IPS-11a (cell line): ENCODE data around the gene AANAT.
A peak's percentile ranks its signal among the peaks of the same experiment; 100 is the strongest.

ENCODE experiments used
- H3K4me3 ChIP-seq: one replicate; pipeline ENCODE4 v1.5.1; 2013; ENCODE audit warnings: low read depth, low read length, control low read depth

Gene AANAT

GRCh38 chr17:76441686-76442340, 25.6 kb upstream of the AANAT start:
- H3K4me3 ChIP-seq = no peak overlapping the region

DNA sequence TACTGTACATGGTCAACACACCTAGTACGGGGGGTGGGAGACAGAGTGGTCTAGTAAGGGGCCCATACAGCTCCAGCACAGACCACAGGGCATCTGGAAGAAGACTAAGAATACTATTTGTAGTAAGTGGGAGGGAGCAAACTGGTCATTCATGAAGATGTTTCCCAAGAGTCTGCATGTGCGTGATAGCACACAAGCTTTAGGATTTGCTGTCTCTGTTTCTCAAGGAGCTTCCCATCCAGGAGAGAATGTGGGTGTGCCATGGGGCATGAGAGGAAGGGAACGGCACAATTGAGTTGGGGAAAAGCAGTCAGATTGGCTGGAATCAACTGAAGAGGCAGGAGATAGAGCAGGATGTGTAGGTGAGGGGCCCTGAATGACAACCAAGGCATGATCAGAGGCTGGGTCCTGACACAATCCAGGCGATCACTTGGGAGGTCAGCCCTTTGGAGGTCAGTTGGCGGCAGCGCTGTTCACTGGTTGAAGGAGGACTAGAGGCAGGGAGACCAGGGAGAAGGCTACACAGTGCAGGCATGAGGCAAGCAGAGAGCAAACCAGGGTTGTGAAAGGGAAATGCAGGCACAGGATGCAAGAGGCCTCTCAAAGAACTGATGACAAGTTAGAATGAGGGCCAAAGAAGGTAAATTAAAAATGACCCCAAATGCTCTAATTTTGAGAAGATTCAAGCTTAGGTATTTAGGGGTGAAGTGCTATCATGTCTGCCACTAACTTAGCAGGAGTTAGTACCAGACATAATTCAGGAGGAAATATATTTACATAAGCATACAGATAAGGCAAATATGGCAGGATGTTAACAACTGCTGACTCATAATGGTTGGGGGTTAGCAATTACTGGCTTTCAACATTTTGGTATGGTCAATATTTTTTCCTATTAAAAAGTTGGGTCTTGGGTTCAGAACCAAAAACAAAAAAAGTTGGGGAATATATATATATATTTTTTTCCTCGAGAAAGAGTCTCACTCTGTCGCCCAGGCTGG, 24.8 kb upstream of the AANAT start:
- no peak overlapping the region for H3K4me3 ChIP-seq

DNA sequence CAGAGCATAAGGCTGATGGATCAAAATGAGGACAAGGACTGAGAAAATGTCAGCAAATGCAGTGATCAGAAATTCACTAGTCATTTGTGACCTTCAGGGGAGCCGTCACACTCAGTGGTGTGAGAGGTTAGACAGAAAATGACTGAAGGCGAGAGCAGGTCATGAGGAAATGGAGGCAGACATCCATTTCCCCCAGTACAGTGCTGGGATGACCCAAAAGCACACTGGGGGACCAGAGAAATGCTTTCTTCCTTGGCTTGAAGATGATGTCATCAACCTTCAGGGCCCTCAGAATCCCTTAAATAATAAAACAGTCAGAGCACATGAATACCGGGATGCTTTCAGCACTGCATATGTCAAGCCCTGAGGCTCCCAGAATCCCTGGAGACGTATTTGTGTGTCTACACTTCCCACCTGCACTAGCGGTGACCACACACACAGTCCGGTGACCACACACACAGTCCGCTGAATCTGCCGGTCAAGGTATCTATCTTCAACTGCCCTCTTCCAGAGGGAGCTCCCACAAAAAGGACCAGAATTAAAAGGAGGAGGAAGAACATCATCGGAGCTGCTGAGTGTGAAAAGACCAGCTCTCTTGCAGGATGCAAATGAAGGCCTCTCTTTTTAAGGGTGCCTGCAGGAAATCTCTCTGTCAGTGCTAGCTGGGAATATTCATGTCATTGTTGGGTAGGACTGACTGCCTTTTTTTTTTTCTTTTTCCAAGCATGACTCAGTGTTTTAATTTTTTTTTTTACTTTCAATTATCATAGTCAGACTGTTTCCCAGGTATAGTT, 22.7 kb upstream of the AANAT start:
- H3K4me3 ChIP-seq = peak overlapping the region; percentile 0

DNA sequence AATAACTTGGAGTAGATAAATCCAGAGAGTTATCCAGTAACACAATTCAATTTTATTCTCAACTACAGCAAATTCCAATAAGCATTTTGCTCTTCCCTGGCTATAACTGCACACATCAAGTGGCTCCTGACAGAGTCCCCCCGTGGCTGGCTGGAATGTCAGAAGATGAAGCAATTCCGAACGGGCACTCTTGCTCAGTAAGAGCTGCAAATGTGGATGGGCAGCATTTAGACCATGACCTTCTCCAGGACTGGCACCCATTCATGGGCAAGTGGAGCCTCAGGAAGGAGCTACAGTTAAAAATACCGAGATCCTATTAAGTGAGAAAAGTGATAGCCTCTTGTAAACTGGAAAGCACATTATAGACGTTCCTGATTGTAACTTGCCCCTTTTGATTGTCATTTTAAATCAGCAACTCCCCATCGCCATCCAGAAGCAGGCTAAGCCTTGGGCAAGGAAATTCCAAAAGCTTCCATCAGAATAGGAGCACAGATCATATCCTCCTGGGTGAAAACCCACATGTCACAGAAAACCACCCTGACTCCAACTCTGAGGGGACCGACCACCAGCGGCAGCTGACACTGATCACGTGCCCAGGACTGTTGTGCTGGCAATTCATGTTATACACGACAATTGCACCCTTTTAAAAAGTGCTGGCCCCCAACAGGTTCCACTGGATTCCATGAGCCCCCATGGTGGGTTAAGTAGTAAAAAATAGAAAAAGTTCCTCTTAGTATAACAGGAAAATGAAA, 21.5 kb upstream of the AANAT start:
- no peak overlapping the region for H3K4me3 ChIP-seq

DNA sequence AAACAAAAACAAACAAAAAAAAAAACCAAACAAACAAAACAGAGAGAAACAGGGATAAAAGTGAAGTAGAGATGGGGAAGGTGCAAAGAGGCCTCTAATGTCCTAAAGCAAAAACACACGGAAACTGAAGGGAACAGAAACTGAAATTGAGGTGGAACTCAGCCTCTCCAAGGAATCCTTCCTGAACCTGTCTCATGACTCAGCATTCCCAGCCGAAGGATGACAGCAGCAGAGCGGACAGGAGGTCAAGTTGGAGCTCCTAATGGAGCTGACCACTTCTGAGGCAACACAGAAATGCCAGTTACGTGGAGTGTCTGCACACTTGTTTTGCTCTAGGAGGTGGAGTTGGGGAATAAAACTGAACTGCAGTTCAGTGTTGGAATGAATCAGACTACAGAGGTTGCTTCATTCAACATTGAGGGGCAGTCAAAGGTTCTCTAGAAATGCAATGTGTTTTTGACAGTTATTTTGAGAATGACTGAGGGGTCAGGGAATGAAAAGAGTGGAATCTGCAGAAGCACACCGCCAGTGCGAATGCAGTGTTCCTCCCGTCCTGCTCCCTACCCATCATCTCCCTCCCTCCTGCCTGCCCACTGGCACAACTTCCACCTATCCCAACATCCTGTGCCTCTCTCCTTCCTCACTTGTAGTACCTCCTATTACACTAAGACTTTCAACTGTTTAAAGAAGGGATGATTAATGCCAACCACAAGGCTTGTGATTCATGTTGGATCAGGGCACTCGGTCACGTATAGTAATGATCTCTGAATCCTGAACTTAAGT, 20.8 kb upstream of the AANAT start:
- H3K4me3 ChIP-seq = no peak overlapping the region

- H3K4me3 ChIP-seq = no peak overlapping the region
Observed at GRCh38 chr17:76447931-76448652, 19.3 kb upstream of the AANAT start.

- no peak overlapping the region for H3K4me3 ChIP-seq
Observed at GRCh38 chr17:76449126-76449525, 18.3 kb upstream of the AANAT start.

- H3K4me3 ChIP-seq = peak overlapping the region; percentile 75
Observed at GRCh38 chr17:76451506-76451905, 15.9 kb upstream of the AANAT start.

DNA sequence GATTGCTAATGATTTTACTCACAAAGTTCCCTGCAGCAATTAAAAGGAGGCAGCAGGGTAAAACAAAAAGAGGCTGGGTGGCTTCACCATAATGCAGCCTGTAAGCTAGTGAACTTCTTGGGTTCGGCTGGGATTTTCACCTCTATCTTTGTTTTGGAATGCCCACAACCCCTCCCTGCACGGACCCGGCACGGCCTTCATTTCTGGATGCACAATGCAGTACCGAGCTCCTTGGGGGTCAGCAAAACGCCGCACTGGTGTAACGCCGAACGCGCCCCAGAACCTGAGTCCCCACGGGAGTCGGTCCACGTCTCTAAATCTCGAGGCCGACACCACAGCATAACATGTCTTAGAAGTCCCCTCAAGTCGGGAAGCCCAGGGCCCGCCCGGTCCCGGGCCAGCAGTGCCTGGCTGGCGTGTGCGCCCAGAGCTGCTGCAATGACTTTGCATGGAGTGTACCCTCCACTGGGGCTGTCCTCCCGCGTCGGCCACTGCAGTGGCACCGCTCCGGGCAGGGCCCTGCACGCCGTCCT, 15.2 kb upstream of the AANAT start:
- H3K4me3 ChIP-seq = peak overlapping the region; percentile 75

- H3K4me3 ChIP-seq = peak within 1 kb of the TSS; percentile 75
Observed at GRCh38 chr17:76452660-76453430, 14.6 kb upstream of the AANAT start, which contains the start of gene UBE2O. UBE2O (minus strand) TSS chr17:76453152; CDS start chr17:76453141, 11 bp downstream.

DNA sequence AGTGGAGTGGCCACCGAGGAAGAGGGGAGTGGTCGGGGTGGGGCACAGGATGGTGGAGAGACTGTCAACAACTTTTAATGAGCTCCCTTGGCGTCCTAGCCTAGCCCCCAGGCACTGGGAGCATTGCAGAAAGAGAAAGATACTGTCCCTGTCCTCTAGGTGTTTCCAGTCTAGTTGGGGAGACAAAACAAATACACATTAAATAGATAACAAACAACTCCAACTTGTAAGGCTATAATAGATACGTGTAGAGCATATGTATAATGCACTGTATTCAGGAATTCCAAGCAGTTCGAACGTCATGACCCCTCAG, 14.0 kb upstream of the AANAT start:
- H3K4me3 ChIP-seq = no peak overlapping the region

- H3K4me3 ChIP-seq = no peak overlapping the region
Observed at GRCh38 chr17:76458580-76459490, 8.6 kb upstream of the AANAT start.

GRCh38 chr17:76459674-76460073, 7.7 kb upstream of the AANAT start:
- no peak overlapping the region for H3K4me3 ChIP-seq

DNA sequence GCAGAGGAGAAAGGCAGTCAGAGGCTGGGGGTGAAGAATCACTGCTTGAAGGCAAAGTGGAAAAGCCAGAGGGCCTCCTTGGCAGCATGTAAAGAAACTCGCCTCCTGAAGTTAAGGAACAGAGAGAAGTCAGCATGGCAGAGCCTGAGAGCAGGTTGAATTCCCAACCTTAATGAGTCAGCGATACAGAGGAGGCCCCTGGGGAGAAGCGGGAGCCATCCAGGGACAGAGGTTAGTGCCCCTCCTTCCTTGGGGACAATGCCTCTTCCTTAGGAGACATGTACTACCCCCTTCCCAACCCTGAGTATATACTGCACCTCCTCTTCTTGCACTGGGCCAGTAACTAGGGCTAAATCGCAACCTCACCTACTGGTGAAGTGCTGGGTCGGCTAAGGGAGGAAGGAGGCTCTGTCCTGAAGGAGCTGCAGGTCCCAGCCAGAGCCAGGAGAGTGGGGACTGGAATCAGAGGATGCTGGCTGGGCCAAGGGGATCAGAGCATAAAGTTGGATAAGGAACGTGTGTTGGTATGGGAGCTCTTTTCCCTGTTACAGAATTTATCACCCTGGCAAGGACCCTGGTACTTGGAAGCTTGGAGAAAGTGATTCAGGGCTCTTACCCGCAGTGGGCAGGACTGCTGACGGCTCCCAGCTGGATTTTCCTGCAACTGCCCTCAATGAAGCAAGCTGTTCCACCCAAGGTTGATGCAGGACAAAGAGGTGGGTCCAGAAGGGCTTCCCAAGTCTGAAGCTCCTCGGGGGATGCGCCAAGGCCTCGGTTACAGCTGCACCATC, 5.4 kb upstream of the AANAT start:
- H3K4me3 ChIP-seq = no peak overlapping the region

- H3K4me3 ChIP-seq = no peak overlapping the region
Observed at GRCh38 chr17:76462556-76463290, 4.7 kb upstream of the AANAT start.

DNA sequence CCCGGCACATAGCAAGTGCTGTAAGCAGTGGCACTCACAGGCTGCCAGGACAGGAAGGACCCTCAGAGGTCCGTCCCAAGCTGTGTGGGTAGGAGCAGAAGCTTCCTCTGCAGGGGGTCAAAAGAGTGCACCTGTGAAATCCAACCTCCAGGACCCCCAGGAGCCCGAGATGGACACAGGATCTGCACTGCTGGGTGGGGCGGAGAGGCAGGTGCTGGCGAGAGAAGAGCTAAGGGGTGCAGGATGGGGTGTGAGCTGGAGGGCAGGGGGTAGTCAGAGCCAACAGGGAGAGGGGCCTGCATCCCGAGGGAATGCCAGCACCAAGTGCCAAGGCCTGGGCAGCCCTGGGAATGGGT, 650 bp upstream of the AANAT start:
- no peak overlapping the region for H3K4me3 ChIP-seq
